GM18505 (cell line): ENCODE measurements around the gene TIMM44.

Source experiments
- ATAC-seq: cut with Tn5 transposase; IDR thresholded peaks from one replicate; pipeline ENCODE4 v1.9.1; 2021; ENCODE audit not compliant: unreplicated experiment
- POLR2A ChIP-seq: IDR thresholded peaks from 4 replicates; pipeline ENCODE4 v1.6.1; 2011; ENCODE audit warnings: borderline replicate concordance; ENCODE audit not compliant: insufficient read depth, insufficient read length; ENCODE audit errors: extremely low read depth

Gene TIMM44

GRCh38 chr19:7914099-7914498 is 29.4 kb downstream of the TIMM44 start:
- no peak for TF ChIP-seq POLR2A
- no peak for ATAC-seq

GRCh38 chr19:7913652-7914051 is 29.8 kb downstream of the TIMM44 start:
- TF ChIP-seq POLR2A: no peak
- no peak for ATAC-seq

DNA sequence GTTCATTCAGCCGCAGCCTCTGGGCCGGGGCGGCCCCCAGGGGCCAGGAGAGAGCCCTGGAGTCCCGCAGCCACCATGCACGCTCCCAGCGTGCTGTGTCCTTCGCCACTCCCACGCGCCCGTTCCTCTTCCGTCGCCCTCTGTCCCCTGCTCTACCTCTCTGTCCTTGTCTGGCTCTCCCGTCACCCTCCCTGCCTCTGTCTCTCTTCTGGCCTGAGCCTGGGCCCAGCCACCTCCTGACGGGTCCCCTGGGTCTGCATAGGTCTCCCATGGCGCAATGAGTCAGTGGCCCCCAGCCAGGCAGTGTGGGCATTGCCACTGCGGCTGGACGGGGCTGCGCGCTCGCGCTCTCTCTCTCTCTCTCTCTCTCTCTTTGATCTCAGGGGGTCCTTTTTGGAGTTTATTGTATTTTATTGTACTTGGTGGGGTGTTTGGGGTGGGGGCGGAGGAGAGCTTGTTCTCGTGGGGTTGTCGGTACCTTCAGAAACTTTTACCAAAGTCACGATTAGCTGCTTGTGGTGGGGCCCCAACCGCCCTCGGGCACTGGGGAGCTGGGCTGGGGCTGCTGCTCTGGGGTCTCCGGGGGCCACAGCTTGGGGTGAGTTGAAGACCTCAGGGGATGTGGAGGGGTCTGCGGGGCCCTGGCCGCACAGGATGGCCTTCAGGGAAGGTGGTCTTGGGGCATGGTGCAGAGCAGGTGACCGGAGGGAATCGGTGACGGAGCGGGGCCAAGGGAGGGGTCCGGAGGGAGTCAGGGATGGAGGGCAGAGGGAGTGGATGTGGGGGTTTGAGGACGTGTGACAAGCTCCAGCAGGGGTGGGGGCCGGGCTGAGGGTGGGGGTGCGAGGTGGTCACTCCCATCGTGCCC is 30.5 kb downstream of the TIMM44 start:
- no peak for TF ChIP-seq POLR2A
- ATAC-seq: no peak

DNA sequence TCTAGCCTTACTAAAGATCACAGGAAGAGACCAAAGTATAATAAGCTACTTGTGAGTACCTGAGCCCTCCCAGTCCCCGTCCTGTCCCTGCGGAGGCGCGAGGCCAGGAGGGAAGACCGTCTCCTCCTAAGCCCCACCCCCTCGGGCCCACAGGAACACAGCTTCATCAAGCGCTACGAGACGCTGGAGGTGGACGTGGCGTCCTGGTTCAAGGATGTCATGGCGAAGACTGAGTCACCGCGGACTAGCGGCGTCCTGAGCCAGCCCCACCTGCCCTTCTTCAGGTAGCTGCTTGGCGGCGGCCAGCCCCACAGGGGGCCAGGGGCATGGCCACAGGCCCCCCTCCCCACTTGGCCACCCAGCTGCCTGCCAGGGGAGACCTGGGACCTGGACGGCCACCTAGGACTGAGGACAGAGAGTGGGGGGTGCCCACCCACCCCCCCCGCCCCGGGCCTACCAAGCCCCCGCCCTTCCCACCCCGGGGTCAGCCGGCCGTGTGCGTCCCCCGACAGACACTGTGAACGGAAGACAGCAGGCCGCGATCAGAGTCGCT is 31.2 kb downstream of the TIMM44 start:
- no peak for ATAC-seq
- no peak for TF ChIP-seq POLR2A

GRCh38 chr19:7911508-7912143 is 31.8 kb downstream of the TIMM44 start:
- ATAC-seq: no peak
- TF ChIP-seq POLR2A: no peak

DNA sequence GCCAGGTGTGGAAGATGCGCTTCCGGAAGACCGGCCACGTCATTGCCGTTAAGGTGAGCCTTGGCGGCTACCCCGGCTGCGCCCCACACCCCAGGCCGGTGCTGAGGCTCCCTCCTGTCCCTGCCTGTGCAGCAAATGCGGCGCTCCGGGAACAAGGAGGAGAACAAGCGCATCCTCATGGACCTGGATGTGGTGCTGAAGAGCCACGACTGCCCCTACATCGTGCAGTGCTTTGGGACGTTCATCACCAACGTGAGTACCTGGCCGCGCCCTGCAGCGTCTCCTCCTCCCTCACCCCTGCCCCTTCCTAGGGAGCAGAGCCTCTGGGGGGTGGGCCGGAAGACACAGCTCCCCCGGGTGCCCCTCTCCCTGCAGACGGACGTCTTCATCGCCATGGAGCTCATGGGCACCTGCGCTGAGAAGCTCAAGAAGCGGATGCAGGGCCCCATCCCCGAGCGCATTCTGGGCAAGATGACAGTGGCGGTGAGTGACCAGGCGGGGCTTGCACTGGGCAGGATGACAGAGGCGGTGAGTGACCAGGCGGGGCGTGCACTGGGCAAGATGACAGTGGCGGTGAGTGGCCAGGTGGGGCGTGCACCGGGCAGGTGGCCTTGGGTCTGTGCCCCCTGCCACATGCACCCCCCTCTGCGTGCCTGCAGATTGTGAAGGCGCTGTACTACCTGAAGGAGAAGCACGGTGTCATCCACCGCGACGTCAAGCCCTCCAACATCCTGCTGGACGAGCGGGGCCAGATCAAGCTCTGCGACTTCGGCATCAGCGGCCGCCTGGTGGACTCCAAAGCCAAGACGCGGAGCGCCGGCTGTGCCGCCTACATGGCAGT is 32.9 kb downstream of the TIMM44 start:
- no peak for ATAC-seq
- no peak for TF ChIP-seq POLR2A

DNA sequence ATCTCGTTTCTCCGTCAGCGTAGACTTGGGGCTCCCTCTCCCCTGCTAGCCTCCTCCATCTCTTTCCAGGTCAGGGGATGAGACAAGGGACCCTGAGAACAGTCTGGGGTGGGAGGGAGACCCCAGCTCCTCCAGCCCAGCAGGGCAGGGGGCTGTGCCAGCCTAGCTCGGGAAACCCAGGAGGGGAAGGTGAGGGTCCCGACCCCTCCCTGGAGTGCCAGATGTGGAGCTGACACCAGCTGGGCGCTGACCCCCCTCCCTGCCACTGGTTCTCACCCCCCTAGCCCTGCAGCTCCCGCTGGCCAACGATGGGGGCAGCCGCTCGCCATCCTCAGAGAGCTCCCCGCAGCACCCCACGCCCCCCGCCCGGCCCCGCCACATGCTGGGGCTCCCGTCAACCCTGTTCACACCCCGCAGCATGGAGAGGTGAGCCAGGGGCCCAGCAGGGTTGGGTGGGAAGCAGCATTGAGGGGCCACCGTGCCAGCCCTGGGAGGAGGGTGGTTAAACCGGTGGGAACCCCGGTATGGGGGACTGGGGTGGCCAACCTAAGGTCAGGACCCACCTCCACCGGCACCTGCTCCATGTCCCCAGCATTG is 33.9 kb downstream of the TIMM44 start:
- TF ChIP-seq POLR2A: no peak
- ATAC-seq: no peak

DNA sequence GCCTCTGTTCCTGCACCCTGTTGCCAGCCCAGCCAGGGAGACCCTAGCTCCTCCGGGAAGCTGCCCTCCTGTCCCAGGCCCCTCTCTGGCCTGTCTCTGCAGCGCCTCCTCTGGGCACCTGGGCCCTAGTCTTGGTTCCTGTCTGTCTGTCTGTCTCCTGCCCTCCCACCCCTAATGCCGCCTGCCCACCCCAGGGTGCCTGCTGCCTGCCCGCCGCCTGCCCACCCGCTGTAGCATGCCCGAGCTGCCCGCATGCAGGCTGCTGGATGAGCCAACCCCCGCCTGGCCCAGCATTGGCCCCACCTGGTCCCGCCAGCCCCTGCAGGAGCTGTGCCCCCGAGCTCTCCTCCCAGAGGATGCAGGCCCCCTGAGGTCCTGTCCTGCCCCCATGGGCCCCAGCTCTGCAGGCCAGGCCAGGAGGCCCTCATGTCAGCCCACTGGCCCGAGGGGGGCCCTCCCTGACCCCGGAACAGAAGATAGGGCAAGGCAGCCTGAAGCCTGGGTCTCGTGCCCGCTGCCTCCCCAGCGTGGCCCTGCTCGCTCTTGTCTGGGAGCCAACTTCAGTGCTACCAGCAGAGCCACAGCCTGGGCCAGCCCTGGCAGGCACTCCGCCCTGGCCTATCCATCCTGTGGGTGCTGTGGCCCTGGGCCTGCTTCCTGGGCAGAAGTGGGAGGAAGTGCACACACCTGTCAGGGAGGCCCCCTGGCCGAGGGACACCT is 34.6 kb downstream of the TIMM44 start:
- ATAC-seq: no peak
- TF ChIP-seq POLR2A: no peak

- ATAC-seq: no peak
These were observed 35.3 kb downstream of the TIMM44 start for GRCh38 chr19:7908078-7908699.

GRCh38 chr19:7907544-7907943 is 35.9 kb downstream of the TIMM44 start:
- no peak for ATAC-seq
- TF ChIP-seq POLR2A: no peak

More at GRCh38 chr19:7908078-7908699, 35.3 kb downstream of the TIMM44 start:
- TF ChIP-seq POLR2A: no peak

- no peak for ATAC-seq
- TF ChIP-seq POLR2A: no peak
These were observed 36.3 kb downstream of the TIMM44 start for GRCh38 chr19:7907122-7907521.

DNA sequence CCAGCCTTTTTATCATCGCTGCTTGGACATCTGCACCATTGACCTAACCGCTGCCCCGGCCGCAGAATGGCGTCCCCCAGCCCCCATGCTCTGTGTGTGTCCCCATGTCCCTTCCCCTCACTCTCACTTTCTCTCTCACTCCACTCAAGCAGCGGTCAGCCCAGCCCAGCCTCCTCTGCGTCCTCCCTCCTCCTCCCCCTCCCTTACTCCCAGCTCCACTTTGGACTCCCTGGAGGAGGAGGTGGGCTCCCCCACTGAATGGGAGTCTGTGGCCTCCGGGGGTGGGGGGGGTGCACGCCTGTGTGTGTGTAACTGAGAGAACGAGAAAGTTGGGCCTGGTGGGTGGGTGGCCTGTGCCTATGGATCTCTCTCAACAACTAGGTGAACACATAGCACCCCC is 37.6 kb downstream of the TIMM44 start:
- ATAC-seq: no peak
- TF ChIP-seq POLR2A: no peak
